GM06990 (cell line): ENCODE data around the gene AFDN.

Source experiments
- DNase-seq: peaks from one replicate; pipeline ENCODE4 v3.0.0-alpha.2; 2011; ENCODE audit not compliant: insufficient read length; ENCODE audit errors: extremely low read depth
- H3K27me3 ChIP-seq: replicated peaks from 2 replicates; pipeline ENCODE4 v1.6.0; 2011; ENCODE audit warnings: low read length; ENCODE audit not compliant: control insufficient read depth, insufficient read depth
- H3K36me3 ChIP-seq: 2 replicates; pipeline ENCODE4 v1.5.1; 2011; ENCODE audit warnings: low read length; ENCODE audit not compliant: control insufficient read depth, insufficient read depth
- H3K4me3 ChIP-seq: replicated peaks from 2 replicates; pipeline ENCODE4 v1.5.1; 2011; ENCODE audit warnings: low read depth, mild to moderate bottlenecking, control low read depth, low read length
- TF ChIP-seq, protein P1 (sequence below): IDR thresholded peaks from 2 replicates; pipeline ENCODE4 v1.5.1; 2011; ENCODE audit warnings: low read length, control low read depth, mild to moderate bottlenecking, inconsistent platforms; ENCODE audit not compliant: insufficient read depth, poor library complexity, severe bottlenecking

Gene AFDN

DNA sequence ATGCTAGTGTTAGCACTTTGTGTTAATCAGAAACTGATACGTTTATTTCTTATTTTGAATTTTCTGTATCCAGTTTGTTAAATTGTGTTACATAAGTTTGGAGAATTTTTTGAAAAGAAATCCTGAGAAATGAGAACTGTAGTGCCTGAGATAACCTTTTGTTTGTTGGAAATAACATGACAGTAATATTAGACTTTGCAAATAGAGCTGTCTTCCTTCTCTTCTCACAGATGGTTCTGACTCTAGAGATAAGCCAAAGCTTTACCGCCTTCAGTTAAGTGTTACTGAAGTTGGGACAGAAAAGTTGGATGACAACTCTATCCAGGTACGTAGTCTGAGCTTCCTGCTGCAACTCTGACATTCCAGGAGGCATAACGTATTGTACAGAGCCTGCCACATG is 69.9 kb downstream of the AFDN start:
- Histone ChIP-seq H3K27me3 (no peaks in the 10 kb centered on the region), H3K4me3 (no peak overlapping the region), H3K36me3 (no peaks in the 10 kb centered on the region)
- DNase-seq = no peak
- TF ChIP-seq, protein P1, sequence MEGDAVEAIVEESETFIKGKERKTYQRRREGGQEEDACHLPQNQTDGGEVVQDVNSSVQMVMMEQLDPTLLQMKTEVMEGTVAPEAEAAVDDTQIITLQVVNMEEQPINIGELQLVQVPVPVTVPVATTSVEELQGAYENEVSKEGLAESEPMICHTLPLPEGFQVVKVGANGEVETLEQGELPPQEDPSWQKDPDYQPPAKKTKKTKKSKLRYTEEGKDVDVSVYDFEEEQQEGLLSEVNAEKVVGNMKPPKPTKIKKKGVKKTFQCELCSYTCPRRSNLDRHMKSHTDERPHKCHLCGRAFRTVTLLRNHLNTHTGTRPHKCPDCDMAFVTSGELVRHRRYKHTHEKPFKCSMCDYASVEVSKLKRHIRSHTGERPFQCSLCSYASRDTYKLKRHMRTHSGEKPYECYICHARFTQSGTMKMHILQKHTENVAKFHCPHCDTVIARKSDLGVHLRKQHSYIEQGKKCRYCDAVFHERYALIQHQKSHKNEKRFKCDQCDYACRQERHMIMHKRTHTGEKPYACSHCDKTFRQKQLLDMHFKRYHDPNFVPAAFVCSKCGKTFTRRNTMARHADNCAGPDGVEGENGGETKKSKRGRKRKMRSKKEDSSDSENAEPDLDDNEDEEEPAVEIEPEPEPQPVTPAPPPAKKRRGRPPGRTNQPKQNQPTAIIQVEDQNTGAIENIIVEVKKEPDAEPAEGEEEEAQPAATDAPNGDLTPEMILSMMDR = no peak

DNA sequence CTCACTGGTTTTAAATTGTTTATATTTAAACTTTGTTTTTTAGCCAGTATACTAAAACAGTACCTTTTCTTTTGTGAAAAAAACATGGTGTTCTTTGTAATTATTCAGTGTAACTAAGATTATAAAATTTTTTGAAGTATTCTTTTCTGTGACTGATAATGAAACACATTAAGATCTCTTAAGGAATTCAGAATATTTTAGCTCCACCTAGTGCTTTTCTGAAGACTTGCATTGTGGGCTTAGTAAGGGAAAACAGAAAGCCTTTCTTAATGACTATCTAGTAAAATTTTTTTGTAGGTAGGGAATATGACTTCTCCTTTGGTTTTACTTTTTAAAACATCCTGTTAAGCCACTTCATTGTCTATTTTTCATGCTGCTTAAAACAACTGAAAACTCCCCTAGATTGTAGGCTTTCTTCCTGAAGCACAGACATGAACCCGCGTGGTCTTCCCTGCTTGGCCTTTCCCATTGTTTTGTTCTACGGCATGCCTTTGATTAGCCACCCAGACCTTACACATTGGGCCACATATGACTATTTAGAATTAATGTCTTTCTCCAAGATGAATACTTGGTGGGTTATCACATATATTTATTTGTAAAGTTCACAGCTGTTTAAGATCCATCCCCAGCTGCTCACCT is 72.1 kb downstream of the AFDN start:
- Histone ChIP-seq H3K36me3 (no peaks in the 10 kb centered on the region), H3K4me3 (no peak overlapping the region), H3K27me3 (no peaks in the 10 kb centered on the region)
- TF ChIP-seq, protein P1 = peak; percentile 62
- no peak for DNase-seq

DNA sequence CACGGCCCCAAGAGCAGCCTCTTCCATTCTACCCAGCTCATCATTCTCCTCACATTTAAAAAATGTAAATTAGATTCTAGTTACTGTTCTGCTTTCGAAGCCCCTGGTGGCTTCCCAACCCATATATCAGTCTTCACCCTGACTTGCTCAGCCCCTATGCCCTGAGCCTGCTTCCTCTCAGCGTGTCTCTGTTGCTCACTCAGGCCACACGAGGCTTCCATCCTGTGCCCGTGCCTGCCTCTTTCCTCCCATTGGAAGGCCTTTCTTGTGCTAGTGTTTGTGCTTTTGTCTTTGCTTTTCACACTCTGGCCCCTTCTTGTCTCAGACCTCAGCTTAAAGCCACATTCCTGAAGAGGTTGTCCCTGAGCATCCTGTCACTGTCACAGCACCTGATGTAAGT is 78.1 kb downstream of the AFDN start:
- no peaks in the 10 kb centered on the region; the same call in none of the 2 replicates for H3K36me3 ChIP-seq

DNA sequence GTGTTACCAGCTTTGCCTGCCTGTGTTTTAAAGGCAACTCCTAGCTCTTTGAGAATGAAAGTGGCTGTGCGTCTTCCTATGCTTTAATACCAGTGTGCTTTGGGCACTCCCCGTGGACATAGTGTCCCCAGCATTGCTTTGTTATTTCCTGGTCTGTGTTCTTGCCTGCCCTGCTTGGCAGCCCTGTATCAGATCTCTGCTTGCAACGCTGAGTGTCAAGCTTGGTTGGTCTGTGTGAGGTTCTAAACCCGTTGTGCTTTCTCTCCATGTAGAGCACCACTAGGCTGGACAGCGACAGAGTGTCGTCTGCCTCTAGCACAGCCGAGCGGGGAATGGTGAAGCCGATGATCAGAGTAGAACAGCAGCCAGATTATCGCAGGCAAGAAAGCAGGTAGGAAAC is 80.2 kb downstream of the AFDN start:
- Histone ChIP-seq H3K36me3 (no peaks in the 10 kb centered on the region; the same call in none of the 2 replicates), H3K27me3 (no peaks in the 10 kb centered on the region), H3K4me3 (no peak overlapping the region)
- TF ChIP-seq, protein P1 = no peak
- DNase-seq = no peak

More for the DNA sequence above, 78.1 kb downstream of the AFDN start:
- no peak for DNase-seq
- H3K27me3 ChIP-seq = no peaks in the 10 kb centered on the region
- TF ChIP-seq, protein P1 = no peak
- H3K4me3 ChIP-seq = no peak overlapping the region

DNA sequence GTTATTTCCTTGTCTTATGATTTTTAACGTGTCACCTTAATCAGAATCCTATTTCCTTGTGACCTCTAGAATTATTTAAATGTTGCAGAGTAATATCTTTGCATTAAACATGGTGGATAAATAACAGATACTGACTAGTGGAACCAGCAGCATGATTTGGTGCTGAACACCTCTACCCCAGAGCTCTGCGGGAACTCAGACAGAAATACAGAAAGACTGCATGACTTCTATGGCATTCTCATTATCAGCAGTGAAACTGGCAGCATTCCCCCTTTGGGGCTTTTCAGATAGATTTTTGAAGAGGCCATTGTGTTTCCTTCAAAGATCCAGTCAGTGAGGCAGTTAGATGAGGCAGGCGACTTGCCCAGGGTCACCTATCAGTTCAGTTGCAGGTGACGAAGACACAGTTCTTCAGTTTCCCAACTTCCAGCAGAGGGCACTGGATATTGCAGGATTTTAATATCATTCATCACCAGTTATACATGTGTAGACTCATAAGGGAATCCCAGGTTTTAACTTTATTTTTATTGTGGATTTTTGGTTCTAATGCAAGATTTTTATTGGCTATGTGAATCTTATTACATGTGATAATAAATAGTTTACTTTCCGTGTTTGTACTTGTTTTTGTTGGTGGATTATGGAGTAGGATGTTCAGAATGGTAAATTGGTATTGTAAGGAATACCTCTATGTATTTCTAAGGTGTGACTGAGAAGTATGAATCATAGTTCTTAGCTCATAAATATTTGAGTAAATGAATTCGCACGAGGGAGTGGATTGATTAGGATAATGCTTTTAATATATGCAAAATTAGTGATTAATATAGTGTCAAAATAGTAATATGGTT is 81.3 kb downstream of the AFDN start:
- Histone ChIP-seq H3K27me3 (no peaks in the 10 kb centered on the region), H3K4me3 (no peak overlapping the region), H3K36me3 (no peaks in the 10 kb centered on the region; the same call in none of the 2 replicates)
- TF ChIP-seq, protein P1 = peak; percentile 16
- DNase-seq = no peak
